Upper lobe of right lung (tissue), 1 donor: Measurements from ENCODE around the gene CHST15. TPM values are rescaled to one million over a fixed set of nuclear protein-coding genes. Genes with fewer than 3 reads are reported as not detected.
A peak's percentile ranks its signal among the peaks of the same experiment; 100 is the strongest.

Experiments
- ATAC-seq: fragments of 200-7000 bp; cut with Tn5 transposase; one replicate; pipeline ENCODE4 v1.9.1; 2020; ENCODE audit warnings: mild to moderate bottlenecking, moderate library complexity
- DNase-seq: peaks from one replicate; pipeline ENCODE4 v3.0.0-alpha.2; 2020
- H3K27ac ChIP-seq: fragments of 200-600 bp; one replicate; pipeline ENCODE4 v1.8.0; 2022
- H3K27me3 ChIP-seq: fragments of 200-600 bp; one replicate; pipeline ENCODE4 v1.8.0; 2022; ENCODE audit warnings: mild to moderate bottlenecking
- H3K36me3 ChIP-seq: fragments of 200-600 bp; one replicate; pipeline ENCODE4 v1.8.0; 2022
- H3K4me1 ChIP-seq: fragments of 200-600 bp; one replicate; pipeline ENCODE4 v1.8.0; 2022
- H3K4me3 ChIP-seq: fragments of 200-600 bp; one replicate; pipeline ENCODE4 v1.8.0; 2022; ENCODE audit warnings: mild to moderate bottlenecking
- H3K9me3 ChIP-seq: fragments of 200-600 bp; one replicate; pipeline ENCODE4 v1.8.0; 2022
- intact Hi-C: fragments of 100-400 bp; cut with DNase I; formaldehyde crosslinking; loops from one replicate; pipeline ENCODE4 v1.11.0; 2022
- total RNA-seq: library from RNA; stranded (reverse); fragmentation: NEBNext Ultra II Directional; extraction: Animal tissue kit (Norgen Biotek cat#: 25700); gene quantifications from one replicate; pipeline ENCODE4 v1.2.1, GENCODE V29; 2021
- TF ChIP-seq, protein P1 (sequence below): fragments of 200-600 bp; IDR thresholded peaks from one replicate; pipeline ENCODE4 v1.8.0; 2022; ENCODE audit warnings: antibody characterized with exemption
- donor health status: DM: no; HTN: yes; CAD: no; lungs with severe emphysema.

The CHST15 gene
- total RNA-seq, 1 donor from 2014 or later, result 49.2 TPM

DNA sequence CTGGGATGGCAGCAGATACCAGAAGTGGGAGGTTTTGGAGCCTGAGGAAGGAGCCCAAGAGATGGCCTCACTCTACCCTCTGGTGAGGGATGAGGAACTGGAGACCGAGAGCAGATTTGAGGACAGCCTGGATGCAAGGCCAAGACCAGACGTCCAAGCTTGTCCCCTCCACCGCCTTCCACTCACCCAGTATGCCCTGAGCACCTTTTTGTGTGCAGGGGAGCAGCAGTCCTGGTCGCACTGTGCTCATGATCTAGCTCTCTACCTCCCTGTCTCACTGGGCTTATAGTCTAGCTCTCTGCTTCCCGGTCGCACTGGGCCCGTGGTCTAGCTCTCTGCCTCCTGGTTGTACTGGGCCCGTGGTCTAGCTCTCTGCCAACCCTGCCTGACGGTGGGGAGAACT is 33.6 kb upstream of the CHST15 start:
- H3K27me3 ChIP-seq, result no peaks in the 10 kb centered on the region
- ATAC-seq (no peak), DNase-seq (no peak)
- no peak overlapping the region for H3K27ac ChIP-seq
- intact Hi-C loops, result no loop called here
- no peaks in the 10 kb centered on the region for H3K36me3 ChIP-seq
- H3K4me3 ChIP-seq, result no peak overlapping the region
- no peaks in the 10 kb centered on the region for H3K9me3 ChIP-seq
- H3K4me1 ChIP-seq, result peaks cover 7% of the 10 kb centered on the region
- TF ChIP-seq, protein P1, sequence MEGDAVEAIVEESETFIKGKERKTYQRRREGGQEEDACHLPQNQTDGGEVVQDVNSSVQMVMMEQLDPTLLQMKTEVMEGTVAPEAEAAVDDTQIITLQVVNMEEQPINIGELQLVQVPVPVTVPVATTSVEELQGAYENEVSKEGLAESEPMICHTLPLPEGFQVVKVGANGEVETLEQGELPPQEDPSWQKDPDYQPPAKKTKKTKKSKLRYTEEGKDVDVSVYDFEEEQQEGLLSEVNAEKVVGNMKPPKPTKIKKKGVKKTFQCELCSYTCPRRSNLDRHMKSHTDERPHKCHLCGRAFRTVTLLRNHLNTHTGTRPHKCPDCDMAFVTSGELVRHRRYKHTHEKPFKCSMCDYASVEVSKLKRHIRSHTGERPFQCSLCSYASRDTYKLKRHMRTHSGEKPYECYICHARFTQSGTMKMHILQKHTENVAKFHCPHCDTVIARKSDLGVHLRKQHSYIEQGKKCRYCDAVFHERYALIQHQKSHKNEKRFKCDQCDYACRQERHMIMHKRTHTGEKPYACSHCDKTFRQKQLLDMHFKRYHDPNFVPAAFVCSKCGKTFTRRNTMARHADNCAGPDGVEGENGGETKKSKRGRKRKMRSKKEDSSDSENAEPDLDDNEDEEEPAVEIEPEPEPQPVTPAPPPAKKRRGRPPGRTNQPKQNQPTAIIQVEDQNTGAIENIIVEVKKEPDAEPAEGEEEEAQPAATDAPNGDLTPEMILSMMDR, result no peak

DNA sequence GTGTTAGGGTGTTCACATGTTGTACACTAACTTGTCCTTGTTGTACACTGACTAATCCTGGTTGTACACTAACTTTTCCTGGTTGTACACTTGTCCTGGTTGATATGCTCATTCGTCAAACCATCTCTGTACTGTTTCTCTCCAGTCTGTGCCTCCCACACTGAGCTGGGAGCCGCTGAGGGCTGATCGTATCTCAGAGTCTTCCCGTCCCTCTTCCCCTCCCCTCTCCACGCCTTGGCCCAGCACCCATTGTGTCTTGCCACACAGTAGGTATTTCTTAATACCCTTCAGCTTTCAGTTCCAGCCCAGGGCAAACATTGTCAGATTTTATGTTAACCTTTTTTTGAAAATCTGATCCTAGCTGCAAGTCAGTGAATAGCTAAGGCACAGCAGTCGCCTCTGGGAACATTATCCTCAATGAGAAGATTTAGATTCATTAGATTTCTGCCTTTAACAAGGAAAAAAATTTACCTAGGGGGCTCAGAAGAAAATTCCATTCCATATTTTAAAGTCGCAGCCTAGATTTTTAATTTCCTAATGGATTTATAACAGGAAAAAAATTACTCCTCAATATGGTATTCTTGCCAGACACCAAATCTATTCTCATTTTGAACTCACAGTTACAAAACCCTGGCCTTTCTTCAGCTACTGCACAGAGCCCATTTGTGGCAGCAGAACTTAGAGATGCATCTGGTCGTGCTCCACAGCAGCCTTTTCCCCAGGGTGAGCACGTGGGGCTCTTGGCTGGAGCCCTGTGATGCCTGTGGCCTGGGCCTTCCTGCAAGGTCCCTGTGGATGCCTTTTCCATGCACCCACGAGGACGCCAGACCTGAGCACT is 33.0 kb upstream of the CHST15 start:
- ATAC-seq (peak; percentile 59), DNase-seq (no peak)
- H3K4me3 ChIP-seq, result no peak overlapping the region
- H3K36me3 ChIP-seq, result no peaks in the 10 kb centered on the region
- no peak overlapping the region for H3K27ac ChIP-seq
- intact Hi-C loops, result no loop called here
- no peaks in the 10 kb centered on the region for H3K27me3 ChIP-seq
- TF ChIP-seq, protein P1, result no peak
- no peaks in the 10 kb centered on the region for H3K9me3 ChIP-seq
- H3K4me1 ChIP-seq, result peaks cover 7% of the 10 kb centered on the region

DNA sequence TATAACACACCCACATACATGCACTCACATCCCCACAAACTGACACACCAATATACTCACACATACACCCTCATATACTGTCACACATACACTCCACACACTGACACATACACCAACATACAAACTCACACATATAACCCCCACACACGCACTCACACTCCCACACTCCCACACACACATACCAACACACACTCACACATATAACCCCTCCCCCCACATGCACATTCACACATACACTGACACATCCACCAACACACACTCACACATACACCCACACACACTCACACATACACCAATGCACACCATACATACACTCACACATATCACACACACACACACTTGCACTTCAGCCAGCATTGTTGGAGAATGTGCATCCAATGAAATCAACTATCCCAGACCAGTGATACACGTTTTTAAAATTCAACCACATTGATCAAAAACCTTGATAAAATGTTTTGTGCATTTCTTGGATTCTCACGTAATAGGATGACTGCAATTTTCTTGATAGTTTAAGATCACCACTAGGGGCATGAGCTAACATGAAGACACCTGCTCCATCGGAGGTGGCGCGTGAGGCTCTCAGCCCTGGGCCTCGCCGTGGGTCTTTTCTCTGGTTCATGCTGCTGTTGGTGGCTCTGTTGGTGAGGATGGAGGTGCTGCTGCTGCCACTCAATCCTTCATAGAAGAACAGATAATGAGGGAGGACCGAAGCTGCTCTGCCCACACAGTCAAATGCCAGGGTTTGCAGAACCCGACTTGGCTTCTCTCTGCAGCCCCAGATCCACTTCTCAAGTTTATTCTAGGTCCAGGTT is 32.1 kb upstream of the CHST15 start:
- ATAC-seq (no peak), DNase-seq (no peak)
- H3K4me3 ChIP-seq, result no peak overlapping the region
- no peak overlapping the region for H3K27ac ChIP-seq
- no peaks in the 10 kb centered on the region for H3K9me3 ChIP-seq
- TF ChIP-seq, protein P1, result peak; percentile 32
- peaks cover 7% of the 10 kb centered on the region for H3K4me1 ChIP-seq
- no peaks in the 10 kb centered on the region for H3K36me3 ChIP-seq
- intact Hi-C loops, result no loop called here
- no peaks in the 10 kb centered on the region for H3K27me3 ChIP-seq

DNA sequence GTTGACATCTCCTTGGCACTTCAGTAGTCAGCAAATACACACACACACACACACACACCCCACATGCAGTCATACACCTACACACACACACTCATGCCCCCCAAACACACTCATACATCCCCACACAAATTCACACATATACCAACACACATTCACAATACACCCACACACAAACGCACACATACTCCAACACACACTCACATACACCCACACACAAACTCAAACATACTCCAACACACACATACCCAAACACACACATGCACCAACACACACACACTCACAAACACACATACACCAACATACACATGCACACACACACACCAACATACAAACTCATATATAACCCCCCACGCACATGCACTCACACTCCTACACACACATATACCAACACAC is 31.4 kb upstream of the CHST15 start:
- Histone ChIP-seq H3K4me1 (peaks cover 5% of the 10 kb centered on the region), H3K27ac (no peak overlapping the region), H3K4me3 (no peak overlapping the region), H3K27me3 (no peaks in the 10 kb centered on the region), H3K36me3 (no peaks in the 10 kb centered on the region), H3K9me3 (no peaks in the 10 kb centered on the region)
- DNase-seq (no peak), ATAC-seq (no peak)
- TF ChIP-seq, protein P1, result no peak
- intact Hi-C loops, result no loop called here

DNA sequence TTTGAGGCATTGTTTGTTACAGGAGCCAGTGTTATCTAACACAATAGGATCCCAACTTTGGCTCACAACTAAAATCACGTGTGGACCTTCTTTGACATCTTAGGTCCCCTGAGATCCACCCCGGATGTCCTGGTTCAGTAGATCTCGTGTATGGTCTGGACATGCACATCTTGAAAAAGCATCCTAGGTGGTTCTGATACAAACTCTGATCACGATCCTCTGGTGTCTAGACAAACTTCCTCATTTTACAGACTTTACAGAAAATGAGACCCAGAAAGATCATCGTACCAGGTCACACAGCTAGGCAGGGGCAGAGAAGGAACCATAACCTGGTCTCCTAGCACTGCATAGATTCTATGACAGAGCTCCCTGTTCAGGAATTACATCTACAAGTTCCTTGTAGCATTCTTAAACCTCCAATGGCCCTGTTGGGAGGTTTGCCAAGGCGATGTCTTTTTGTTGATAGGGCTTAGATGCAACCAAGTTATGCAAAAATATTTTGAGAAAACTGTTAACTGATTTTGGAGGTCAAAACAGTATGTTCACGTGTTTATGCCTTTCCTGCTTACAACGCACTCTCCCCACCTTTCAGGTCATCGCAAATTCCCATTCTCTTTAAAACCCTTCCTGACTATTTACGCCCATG is 30.8 kb upstream of the CHST15 start:
- TF ChIP-seq, protein P1, result no peak
- ATAC-seq (no peak), DNase-seq (no peak)
- Histone ChIP-seq H3K36me3 (no peaks in the 10 kb centered on the region), H3K4me3 (no peak overlapping the region), H3K27me3 (no peaks in the 10 kb centered on the region), H3K4me1 (peaks cover 7% of the 10 kb centered on the region), H3K9me3 (no peaks in the 10 kb centered on the region), H3K27ac (no peak overlapping the region)
- intact Hi-C loops, result no loop called here
